HepG2 (cell line): ENCODE data around the gene SNRNP48.

ENCODE experiments used
- BORCS8-MEF2B ChIP-seq: sonication (generic); formaldehyde crosslinking; IDR thresholded peaks from 2 replicates; pipeline ENCODE4 v1.8.0; 2022; ENCODE audit warnings: mild to moderate bottlenecking, missing genetic modification reagents
- CTCF ChIP-seq: sonication (generic); formaldehyde crosslinking; IDR thresholded peaks from 2 replicates; pipeline ENCODE4 v1.5.0; 2020; ENCODE audit warnings: mild to moderate bottlenecking, missing genetic modification reagents, moderate library complexity
- ETV6 ChIP-seq: sonication (generic); formaldehyde crosslinking; conservative IDR thresholded peaks from 2 replicates; pipeline ENCODE4 v1.4.0; 2020; ENCODE audit warnings: missing genetic modification reagents
- JDP2 ChIP-seq: sonication (generic); formaldehyde crosslinking; IDR thresholded peaks from 2 replicates; pipeline ENCODE4 v1.8.1; 2022; ENCODE audit warnings: missing genetic modification reagents, borderline replicate concordance
- SRSF9 ChIP-seq: fragments of 200-400 bp; formaldehyde crosslinking; IDR thresholded peaks from 2 replicates; pipeline ENCODE4 v1.6.1; 2018; ENCODE audit warnings: borderline replicate concordance, mild to moderate bottlenecking, low read depth, low read length; ENCODE audit not compliant: insufficient read depth, poor library complexity, severe bottlenecking
- ZNF468 ChIP-seq: sonication (generic); formaldehyde crosslinking; IDR thresholded peaks from 2 replicates; pipeline ENCODE4 v1.8.0; 2022; ENCODE audit warnings: mild to moderate bottlenecking, moderate library complexity, missing genetic modification reagents
- ZNF484 ChIP-seq: sonication (generic); formaldehyde crosslinking; IDR thresholded peaks from 2 replicates; pipeline ENCODE4 v1.5.1; 2020; ENCODE audit warnings: mild to moderate bottlenecking, low read depth, missing genetic modification reagents, borderline replicate concordance

DNA sequence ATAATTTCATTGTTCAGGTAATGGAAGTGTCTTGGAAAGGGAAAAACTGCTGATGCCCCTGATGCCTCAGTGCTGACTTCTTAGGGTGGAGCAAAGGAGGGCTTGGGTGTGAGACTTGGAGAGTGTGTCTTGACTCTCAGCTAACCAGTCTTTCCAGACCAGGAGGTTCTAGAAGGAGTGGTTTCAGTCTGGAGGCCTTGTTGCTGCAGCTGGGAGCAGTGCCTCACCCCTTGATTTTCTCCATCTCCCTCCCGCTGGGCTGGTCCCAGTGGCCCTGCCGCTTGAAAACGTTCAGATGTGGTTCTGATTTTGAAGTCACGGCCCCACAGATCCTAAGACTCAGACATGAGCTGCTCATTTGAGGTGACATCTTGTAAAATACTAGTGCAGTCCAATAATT is 43.1 kb upstream of the SNRNP48 start:
- TF ChIP-seq BORCS8-MEF2B (CRISPR knock-in tag), result no peak
- TF ChIP-seq ZNF484 (CRISPR knock-in tag), result no peak
- no peak for TF ChIP-seq JDP2 (CRISPR knock-in tag)
- no peak for TF ChIP-seq ZNF468 (CRISPR knock-in tag)
- no peak for TF ChIP-seq ETV6 (CRISPR knock-in tag)
- no peak for TF ChIP-seq SRSF9
- no peak for TF ChIP-seq CTCF
